ENCODE results near the gene MPV17L2. TPM values are rescaled to one million over a fixed set of nuclear protein-coding genes. Genes with fewer than 3 reads are reported as not detected.

The MPV17L2 gene
- total and polyA plus RNA-seq, 10 of the 15 experiments (the other 5 are each of a cell fraction or from before 2014, with no cell fraction given) = 5.1 to 57.2 (median 22.9) TPM

DNA sequence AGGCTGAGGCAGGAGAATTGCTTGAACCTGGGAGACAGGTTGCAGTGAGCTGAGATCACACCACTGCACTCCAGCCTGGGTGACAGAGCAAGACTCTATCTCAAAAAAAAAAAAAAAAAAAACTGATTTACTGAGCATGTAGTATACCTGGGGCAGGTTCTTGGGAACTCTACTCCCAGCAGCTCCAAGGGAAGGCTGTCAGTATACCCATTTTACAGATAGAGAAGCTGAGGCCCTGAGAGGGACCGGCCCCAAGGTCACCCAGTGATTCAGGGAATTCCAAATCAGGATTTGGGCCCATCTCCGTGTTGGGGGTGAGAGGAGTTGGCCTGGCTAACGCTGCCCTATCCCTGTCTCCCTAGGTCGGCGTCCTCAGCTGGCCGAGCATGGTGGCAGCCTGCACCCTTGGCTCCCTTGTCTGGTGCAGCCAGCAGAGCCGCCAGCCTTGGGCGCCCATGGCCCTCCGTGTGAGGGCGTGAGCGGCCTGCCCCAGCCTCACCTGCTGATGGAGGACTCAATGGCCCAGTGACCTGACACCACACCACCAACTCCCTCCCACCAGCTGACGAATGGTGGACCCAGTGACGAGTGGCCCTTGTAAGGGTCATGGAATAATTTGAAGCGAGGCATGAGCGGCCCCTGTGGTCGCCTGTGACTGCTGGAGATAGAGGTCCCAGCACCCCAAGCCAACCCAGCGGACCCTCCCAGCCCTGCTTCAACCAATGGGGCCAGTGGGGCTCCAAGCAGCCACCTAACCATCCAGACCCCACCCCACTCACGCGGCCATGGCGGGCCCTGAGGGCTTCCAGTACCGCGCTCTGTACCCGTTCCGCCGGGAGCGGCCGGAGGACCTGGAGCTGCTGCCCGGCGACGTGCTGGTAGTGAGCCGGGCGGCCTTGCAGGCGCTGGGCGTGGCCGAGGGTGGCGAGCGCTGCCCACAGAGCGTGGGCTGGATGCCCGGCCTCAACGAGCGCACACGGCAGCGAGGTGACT, 37.6 kb upstream of the MPV17L2 start:
- RAD21 ChIA-PET (ENCODE audit: unreplicated experiment) = no interaction called here
- Histone ChIP-seq H3K27ac (ENCODE audit: control insufficient read depth, insufficient read depth) (no peak overlapping the region), H3K36me3 (ENCODE audit: control insufficient read depth in 2 of 2, insufficient read depth in 2 of 2, low read length in 1 of 2) (peaks cover 0 to 6% of the 10 kb centered on the region in 2 experiments; a peak in 3 of 4 replicates), H3K4me1 (ENCODE audit: control insufficient read depth, insufficient read depth, low read length) (peaks cover 16% of the 10 kb centered on the region), H4K20me1 (ENCODE audit: control insufficient read depth, insufficient read depth) (no peaks in the 10 kb centered on the region), H3K27me3 (replicated peaks in 1 of 2; ENCODE audit: control insufficient read depth in 2 of 2, insufficient read depth in 2 of 2, low read length in 1 of 2) (no peaks in the 10 kb centered on the region), H2AFZ (ENCODE audit: control insufficient read depth, low read depth, low read length) (no peak overlapping the region), H3K4me3 (no peak overlapping the region), H3K79me2 (ENCODE audit: control insufficient read depth, insufficient read depth, low read length) (peaks cover 11% of the 10 kb centered on the region), H3K9ac (ENCODE audit: control insufficient read depth, insufficient read depth, low read length) (no peak overlapping the region), H3K9me3 (replicated peaks; ENCODE audit: control insufficient read depth, insufficient read depth, low read length) (no peaks in the 10 kb centered on the region), H3K4me2 (ENCODE audit: control insufficient read depth, insufficient read depth) (no peak overlapping the region)
- DNase-seq (ENCODE audit: low read depth, low spot score) (no peak), FAIRE-seq (no peak), ATAC-seq (no peak)
- TF ChIP-seq FOXK2 (IDR thresholded peaks at IDR 0.05) (no peak), POLR2A (IDR thresholded peaks at IDR 0.05; ENCODE audit: low read depth, low read length) (peak; percentile 20; the same call in 1 of the 2 replicates)
- intact Hi-C loops (cut with micrococcal nuclease; ENCODE audit: unreplicated experiment) (no loop called here), in situ Hi-C loops (cut with MboI) (no loop called here)
- SMC1A ChIA-PET (ENCODE audit: uncharacterized antibody, unreplicated experiment) = interaction anchor here (0.9 to 1.2 kb wide), 2 partner anchors 42 to 44 kb away, joined by 3 read pairs; no protein-coding TSS in a partner anchor
- POLR2A ChIA-PET = interaction anchor here (0.6 kb wide), 2 partner anchors 85 to 191 kb away, joined by 4 to 6 read pairs; no protein-coding TSS in a partner anchor
- WGBS (ENCODE audit: insufficient coverage, insufficient replicate concordance, low lambda C conversion rate, missing lambda C conversion rate) = 95% methylated on average over 36 of the region's 43 CpGs
- no TSS peak for BruUV-seq (replicated peaks)
- CTCF ChIA-PET = interaction anchor here (0.5 to 2.0 kb wide), 4 partner anchors 13 to 268 kb away, joined by 3 to 6 read pairs (median 4); no protein-coding TSS in a partner anchor

DNA sequence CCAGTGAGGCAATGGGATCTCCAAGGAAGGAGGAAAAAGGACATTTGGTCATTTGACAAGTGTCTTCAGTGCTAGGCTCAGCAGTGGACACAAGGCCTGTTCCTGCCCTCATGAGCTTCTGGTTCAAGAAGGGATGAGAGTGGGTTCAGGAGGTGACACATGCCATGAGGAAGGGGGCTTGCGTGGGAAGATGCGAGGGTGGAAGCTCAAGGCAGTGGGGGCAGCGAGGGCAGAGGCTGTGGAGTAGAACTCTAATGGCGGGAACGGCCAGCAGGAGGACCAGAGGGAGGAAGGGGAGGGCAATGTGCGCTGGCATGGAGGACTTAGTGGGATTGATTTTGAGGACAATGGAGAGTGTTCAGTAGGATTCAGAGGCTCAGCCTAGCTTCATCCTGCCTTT, 36.8 kb upstream of the MPV17L2 start:
- intact Hi-C loops (cut with micrococcal nuclease; ENCODE audit: unreplicated experiment) (no loop called here), in situ Hi-C loops (cut with MboI) (no loop called here)
- no peaks in the 10 kb centered on the region for H4K20me1 ChIP-seq (ENCODE audit: control insufficient read depth, insufficient read depth)
- H3K9me3 ChIP-seq (replicated peaks; ENCODE audit: control insufficient read depth, insufficient read depth, low read length) = no peaks in the 10 kb centered on the region
- ChIA-PET SMC1A (ENCODE audit: uncharacterized antibody, unreplicated experiment) (interaction anchor here (0.8 kb wide), 1 partner anchor 173 kb away, joined by 4 read pairs; no protein-coding TSS in a partner anchor), CTCF (interaction anchor here (1.1 to 2.0 kb wide), 2 partner anchors 12 to 36 kb away, joined by 5 to 6 read pairs; no protein-coding TSS in a partner anchor), RAD21 (ENCODE audit: unreplicated experiment) (no interaction called here), POLR2A (no interaction called here)
- peaks cover 17% of the 10 kb centered on the region for H3K4me1 ChIP-seq (ENCODE audit: control insufficient read depth, insufficient read depth, low read length)
- no peak for FAIRE-seq
- peaks cover 11% of the 10 kb centered on the region for H3K79me2 ChIP-seq (ENCODE audit: control insufficient read depth, insufficient read depth, low read length)
- H3K4me3 ChIP-seq = no peak overlapping the region
- no peak for ATAC-seq
- no TSS peak for BruUV-seq (replicated peaks)
- 88% methylated on average over 5 of the region's 6 CpGs for WGBS (ENCODE audit: insufficient coverage, insufficient replicate concordance, low lambda C conversion rate, missing lambda C conversion rate)
- H3K9ac ChIP-seq (ENCODE audit: control insufficient read depth, insufficient read depth, low read length) = no peak overlapping the region
- H2AFZ ChIP-seq (ENCODE audit: control insufficient read depth, low read depth, low read length) = no peak overlapping the region
- H3K4me2 ChIP-seq (ENCODE audit: control insufficient read depth, insufficient read depth) = no peak overlapping the region
- H3K36me3 ChIP-seq (ENCODE audit: control insufficient read depth in 2 of 2, insufficient read depth in 2 of 2, low read length in 1 of 2) = no peaks in the 10 kb centered on the region; a peak in 2 of 4 replicates
- H3K27me3 ChIP-seq (replicated peaks in 1 of 2; ENCODE audit: control insufficient read depth in 2 of 2, insufficient read depth in 2 of 2, low read length in 1 of 2) = no peaks in the 10 kb centered on the region
- DNase-seq (ENCODE audit: low read depth, low spot score) = no peak
- no peak overlapping the region for H3K27ac ChIP-seq (ENCODE audit: control insufficient read depth, insufficient read depth)
- TF ChIP-seq PML (IDR thresholded peaks at IDR 0.05; ENCODE audit: low read length) (no peak), RBBP5 (conservative IDR thresholded peaks at IDR 0.05) (no peak), EGR1 (IDR thresholded peaks at IDR 0.05; ENCODE audit: borderline replicate concordance in 1 of 2, low read depth in 2 of 2, low read length in 2 of 2) (no peak), RAD51 (IDR thresholded peaks at IDR 0.05) (no peak), ETV6 (conservative IDR thresholded peaks at IDR 0.05 in 1 of 2, IDR thresholded peaks at IDR 0.05 in 1 of 2; ENCODE audit: borderline replicate concordance in 1 of 2, low read depth in 1 of 2) (no peak), CHD1 (IDR thresholded peaks at IDR 0.05; ENCODE audit: low read depth, low read length) (no peak)
- TF ChIP-seq, protein P1, sequence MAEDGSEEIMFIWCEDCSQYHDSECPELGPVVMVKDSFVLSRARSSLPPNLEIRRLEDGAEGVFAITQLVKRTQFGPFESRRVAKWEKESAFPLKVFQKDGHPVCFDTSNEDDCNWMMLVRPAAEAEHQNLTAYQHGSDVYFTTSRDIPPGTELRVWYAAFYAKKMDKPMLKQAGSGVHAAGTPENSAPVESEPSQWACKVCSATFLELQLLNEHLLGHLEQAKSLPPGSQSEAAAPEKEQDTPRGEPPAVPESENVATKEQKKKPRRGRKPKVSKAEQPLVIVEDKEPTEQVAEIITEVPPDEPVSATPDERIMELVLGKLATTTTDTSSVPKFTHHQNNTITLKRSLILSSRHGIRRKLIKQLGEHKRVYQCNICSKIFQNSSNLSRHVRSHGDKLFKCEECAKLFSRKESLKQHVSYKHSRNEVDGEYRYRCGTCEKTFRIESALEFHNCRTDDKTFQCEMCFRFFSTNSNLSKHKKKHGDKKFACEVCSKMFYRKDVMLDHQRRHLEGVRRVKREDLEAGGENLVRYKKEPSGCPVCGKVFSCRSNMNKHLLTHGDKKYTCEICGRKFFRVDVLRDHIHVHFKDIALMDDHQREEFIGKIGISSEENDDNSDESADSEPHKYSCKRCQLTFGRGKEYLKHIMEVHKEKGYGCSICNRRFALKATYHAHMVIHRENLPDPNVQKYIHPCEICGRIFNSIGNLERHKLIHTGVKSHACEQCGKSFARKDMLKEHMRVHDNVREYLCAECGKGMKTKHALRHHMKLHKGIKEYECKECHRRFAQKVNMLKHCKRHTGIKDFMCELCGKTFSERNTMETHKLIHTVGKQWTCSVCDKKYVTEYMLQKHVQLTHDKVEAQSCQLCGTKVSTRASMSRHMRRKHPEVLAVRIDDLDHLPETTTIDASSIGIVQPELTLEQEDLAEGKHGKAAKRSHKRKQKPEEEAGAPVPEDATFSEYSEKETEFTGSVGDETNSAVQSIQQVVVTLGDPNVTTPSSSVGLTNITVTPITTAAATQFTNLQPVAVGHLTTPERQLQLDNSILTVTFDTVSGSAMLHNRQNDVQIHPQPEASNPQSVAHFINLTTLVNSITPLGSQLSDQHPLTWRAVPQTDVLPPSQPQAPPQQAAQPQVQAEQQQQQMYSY (CRISPR knock-in tag; IDR thresholded peaks at IDR 0.05) = no peak

All from GM12878 (cell line).